IPS-18c (cell line): ENCODE measurements around the gene WDR75.

ENCODE experiments used
- H3K4me3 ChIP-seq: 2 replicates; pipeline ENCODE4 v1.7.0; 2013; ENCODE audit warnings: low read depth, mild to moderate bottlenecking, low read length, moderate library complexity; ENCODE audit not compliant: insufficient read depth
- H3K9me3 ChIP-seq: one replicate; pipeline ENCODE4 v1.6.1; 2013; ENCODE audit warnings: mild to moderate bottlenecking, low read length, moderate library complexity; ENCODE audit not compliant: control insufficient read depth, insufficient read depth

Gene WDR75

GRCh38 chr2:189511960-189512319, 70.7 kb downstream of the WDR75 start:
- Histone ChIP-seq H3K9me3 (no peaks in the 10 kb centered on the region), H3K4me3 (no peak overlapping the region)

- H3K4me3 ChIP-seq = no peak overlapping the region
- H3K9me3 ChIP-seq = no peaks in the 10 kb centered on the region
These were observed 71.6 kb downstream of the WDR75 start for GRCh38 chr2:189512879-189513278.

DNA sequence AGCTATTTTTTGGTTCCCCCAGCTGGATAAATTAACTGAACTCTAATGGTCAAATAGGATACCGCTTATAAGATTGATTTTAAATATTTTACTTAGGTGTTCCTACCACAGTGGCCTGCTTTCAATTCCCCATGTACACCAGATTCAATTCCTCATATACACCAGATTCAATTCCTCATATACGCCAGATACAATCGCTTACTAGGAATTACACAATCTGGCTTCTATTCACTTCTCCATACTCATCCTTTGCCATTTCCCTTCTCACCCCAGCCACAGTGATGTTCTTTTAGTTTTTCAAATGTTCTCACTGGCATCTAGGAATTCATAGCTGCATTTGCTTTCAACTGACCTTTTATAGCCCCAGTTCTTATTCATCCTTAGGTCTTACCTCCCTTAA, 72.8 kb downstream of the WDR75 start:
- H3K4me3 ChIP-seq = no peak overlapping the region
- no peaks in the 10 kb centered on the region for H3K9me3 ChIP-seq

DNA sequence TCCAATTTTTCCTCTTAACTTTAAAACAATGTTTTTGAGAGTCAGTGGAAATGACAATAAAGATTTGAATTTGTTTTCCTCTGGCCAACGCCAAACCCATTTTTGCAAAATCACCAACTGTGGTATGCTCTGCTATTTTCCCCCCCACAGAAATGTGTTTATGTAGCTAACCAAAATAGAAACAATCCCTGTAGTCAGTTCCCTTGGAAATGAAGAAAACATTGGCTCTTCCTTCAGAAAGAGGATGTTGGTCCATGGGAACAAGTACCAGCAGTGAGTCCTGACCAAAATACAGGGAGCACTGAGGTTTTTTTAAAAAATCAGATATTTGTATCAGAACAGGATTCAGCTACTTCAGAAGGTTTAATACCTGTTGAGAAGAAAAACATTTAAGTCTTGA, 74.0 kb downstream of the WDR75 start:
- Histone ChIP-seq H3K4me3 (no peak overlapping the region), H3K9me3 (no peaks in the 10 kb centered on the region)

DNA sequence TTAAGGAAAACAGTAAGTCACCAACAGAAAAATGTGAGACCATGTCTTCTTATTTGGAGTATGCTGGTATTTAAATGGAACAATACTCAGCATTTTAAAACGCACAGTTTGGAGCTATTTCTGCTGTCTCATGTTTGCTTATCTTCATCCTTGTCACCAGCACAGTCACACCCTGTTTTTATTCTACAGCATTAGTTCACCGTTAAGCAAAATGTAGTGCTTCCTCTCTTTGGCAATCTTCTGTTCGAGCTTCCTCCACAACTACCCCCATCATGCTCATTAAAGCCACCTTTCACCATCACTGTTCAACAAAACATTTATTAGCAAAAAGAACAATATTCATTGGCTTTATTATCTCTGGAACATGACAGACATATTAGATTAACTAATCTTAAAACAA, 75.3 kb downstream of the WDR75 start:
- no peak overlapping the region for H3K4me3 ChIP-seq
- no peaks in the 10 kb centered on the region for H3K9me3 ChIP-seq

- H3K4me3 ChIP-seq = no peak overlapping the region
- H3K9me3 ChIP-seq = no peaks in the 10 kb centered on the region
These were observed 76.7 kb downstream of the WDR75 start for GRCh38 chr2:189517847-189518535.

GRCh38 chr2:189519631-189520387, 78.5 kb downstream of the WDR75 start:
- Histone ChIP-seq H3K9me3 (no peaks in the 10 kb centered on the region), H3K4me3 (no peak overlapping the region)

DNA sequence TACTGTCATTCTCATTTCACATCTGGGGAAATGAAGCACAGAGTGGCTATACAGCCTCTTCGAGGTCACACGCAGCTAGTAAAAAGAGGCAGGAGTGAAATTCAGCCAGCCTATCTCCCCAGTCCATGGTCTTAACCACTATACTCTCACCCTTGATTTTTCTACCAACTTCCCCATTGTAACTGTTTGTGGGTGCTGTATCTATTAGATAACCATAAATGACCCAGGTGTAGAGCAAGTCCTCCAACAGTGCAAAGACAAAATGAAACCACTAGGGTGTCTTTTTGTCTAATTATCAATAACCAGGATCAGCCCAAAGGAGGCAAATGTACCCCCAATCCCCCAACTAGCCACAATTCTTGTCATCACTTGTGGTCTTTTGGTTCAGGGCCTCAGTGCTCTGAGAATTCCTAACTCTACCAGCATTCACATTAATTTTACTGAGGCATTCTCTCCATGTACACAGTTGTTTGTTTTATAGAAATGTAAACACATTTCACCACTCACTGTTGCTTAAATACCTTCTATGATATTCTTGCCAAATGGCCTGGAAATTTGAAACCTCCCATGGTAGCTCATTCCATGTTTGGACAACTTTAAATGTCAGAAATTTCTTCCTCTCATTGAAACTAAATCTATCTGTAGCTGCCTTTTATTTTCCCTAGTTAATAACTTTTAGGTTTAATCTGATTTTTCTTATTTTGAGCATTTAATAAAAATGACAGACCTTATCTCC, 80.6 kb downstream of the WDR75 start:
- Histone ChIP-seq H3K9me3 (no peaks in the 10 kb centered on the region), H3K4me3 (no peak overlapping the region)

DNA sequence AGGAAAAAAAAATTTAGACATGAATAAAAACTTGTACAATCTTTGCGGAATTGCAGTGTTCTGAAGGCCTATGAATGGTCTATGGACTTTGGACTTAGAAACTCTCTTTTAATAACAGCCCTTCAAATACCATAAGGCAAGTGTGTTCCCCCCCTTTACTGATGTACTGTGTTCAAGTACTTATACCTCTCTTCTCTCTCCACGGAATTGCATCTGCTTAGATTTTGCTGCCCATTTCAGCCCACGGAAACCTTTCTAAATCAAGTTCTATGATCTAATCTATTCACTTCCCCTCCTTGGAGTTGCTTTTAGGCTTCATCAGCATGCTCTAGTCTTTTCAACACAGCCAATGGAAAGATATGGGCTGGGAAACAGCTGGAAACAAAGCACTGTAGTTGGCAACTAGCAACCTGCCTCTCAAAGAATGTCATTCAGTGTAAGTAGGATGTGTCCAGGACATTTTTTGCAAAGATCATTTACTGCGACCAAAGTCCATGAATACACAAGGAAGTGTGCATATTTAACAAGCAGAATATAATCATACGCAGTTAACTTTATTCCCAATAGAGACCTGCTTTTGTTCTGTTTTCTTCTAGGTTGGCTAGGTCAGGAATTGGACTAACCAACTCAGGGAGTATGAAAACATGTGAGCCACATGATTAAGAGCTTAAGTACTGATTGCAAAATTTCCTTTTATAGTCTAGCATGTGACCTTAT, 81.3 kb downstream of the WDR75 start:
- Histone ChIP-seq H3K9me3 (no peaks in the 10 kb centered on the region), H3K4me3 (no peak overlapping the region)

DNA sequence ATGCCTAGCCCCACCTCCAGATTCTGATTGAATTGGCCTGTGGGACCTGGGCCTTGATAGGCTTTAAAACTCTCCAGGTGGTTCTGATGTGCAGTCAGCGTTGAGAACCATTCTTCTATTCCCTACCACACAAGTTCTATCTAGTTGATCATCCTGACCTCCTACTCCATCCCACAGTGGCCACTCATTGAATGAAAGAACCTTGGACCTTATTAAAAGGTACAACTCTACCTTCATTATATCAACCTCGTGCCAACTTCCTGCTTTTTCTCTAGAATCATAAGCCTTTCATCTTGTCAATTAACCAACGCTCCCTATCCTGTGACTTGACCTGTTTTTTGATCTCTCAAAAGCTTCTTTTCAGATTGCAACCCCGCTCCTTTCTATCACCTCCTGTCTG, 83.5 kb downstream of the WDR75 start:
- H3K4me3 ChIP-seq = no peak overlapping the region
- no peaks in the 10 kb centered on the region for H3K9me3 ChIP-seq
